ENCODE measurements around the gene CFAP251. TPM values are rescaled to one million over a fixed set of nuclear protein-coding genes. Genes with fewer than 3 reads are reported as not detected.
"Not testable (repeated sequence)": the region's sequence is repeated elsewhere in the genome, so short reads cannot be mapped to it uniquely, and the experiment has no call there.

The CFAP251 gene
- total RNA-seq, 2 experiments from 2014 or later = 2.0 to 2.9 TPM

DNA sequence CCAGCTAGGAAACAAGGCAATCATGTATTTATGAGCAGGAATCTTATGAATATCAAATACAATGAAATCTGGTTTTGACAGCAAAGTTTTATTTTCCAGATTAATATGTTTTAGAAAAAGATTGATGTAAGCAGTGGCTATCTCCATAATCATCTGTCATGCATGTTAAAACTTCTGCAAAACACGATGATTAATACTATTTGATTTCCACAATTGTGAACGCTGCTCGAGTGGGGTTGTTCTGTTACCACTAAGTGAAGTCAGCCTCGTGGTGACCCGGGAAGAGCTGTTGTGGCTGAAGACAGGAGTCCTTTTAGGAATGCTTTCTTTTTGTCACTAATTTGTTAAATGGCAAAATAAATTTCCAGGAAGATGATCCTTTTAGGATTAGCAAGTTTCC is 9.4 kb downstream of the CFAP251 start:
- intact Hi-C loops (cut with micrococcal nuclease) = no loop called here
- H3K27ac Mint-ChIP-seq = no peak overlapping the region
- H3K4me3 Mint-ChIP-seq = no peak overlapping the region
- DNase-seq = no peak
- TF ChIP-seq, protein P1, sequence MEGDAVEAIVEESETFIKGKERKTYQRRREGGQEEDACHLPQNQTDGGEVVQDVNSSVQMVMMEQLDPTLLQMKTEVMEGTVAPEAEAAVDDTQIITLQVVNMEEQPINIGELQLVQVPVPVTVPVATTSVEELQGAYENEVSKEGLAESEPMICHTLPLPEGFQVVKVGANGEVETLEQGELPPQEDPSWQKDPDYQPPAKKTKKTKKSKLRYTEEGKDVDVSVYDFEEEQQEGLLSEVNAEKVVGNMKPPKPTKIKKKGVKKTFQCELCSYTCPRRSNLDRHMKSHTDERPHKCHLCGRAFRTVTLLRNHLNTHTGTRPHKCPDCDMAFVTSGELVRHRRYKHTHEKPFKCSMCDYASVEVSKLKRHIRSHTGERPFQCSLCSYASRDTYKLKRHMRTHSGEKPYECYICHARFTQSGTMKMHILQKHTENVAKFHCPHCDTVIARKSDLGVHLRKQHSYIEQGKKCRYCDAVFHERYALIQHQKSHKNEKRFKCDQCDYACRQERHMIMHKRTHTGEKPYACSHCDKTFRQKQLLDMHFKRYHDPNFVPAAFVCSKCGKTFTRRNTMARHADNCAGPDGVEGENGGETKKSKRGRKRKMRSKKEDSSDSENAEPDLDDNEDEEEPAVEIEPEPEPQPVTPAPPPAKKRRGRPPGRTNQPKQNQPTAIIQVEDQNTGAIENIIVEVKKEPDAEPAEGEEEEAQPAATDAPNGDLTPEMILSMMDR (IDR thresholded peaks at IDR 0.05) = no peak
- ChIA-PET POLR2A (no interaction called here), CTCF (interaction anchor here (1.1 kb wide), 1 partner anchor 9 kb away, joined by 6 read pairs; the partner anchor contains the start of gene CFAP251)
- no peaks in the 10 kb centered on the region for H3K36me3 Mint-ChIP-seq (ENCODE audit: low read depth)
- H3K9me3 Mint-ChIP-seq = no peaks in the 10 kb centered on the region
- peaks cover 2% of the 10 kb centered on the region for H3K27me3 Mint-ChIP-seq
- H3K4me1 Mint-ChIP-seq (ENCODE audit: low read depth) = no peaks in the 10 kb centered on the region
- ATAC-seq = no peak

DNA sequence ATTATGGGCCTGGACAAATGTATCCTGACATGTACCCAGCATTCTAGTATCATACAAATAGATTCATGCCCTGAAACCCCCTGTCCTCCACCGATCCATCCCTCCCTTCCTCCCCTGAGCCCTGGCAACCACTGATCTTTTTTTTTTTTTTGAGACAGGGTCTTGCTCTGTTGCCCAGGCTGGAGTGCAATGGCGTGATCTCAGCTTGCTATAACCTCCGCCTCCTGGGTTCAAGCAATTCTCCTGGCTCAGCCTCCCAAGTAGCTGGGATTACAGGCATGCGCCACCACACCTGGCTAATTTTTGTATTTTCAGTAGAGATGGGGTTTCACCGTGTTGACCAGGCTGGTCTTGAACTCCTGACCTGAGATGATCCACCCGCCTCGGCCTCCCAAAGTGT is 11.2 kb downstream of the CFAP251 start:
- H3K27ac Mint-ChIP-seq, POLR2A ChIA-PET: not testable (repeated sequence)

DNA sequence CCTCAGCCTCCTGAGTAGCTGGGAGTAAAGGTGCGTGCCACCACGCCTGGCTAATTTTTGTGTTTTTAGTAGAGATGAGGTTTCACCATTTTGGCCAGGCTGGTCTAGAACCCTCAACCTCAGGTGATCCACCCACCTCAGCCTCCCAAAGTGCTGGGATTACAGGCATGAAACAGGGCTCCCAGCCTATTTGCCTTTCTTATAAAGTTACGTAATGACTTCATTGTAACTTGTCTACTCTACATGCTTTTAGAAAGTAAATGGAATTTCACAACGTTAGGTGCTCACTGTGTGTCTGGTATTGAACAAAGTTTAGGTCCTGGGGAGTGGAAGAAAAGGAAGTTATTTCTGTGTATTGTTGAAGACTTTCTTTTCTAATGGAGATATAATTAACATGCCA is 12.5 kb downstream of the CFAP251 start:
- TF ChIP-seq, protein P1 (IDR thresholded peaks at IDR 0.05) = no peak
- Mint-ChIP-seq H3K4me1 (ENCODE audit: low read depth) (no peaks in the 10 kb centered on the region), H3K4me3 (no peak overlapping the region), H3K27ac (no peak overlapping the region), H3K36me3 (ENCODE audit: low read depth) (peaks cover 2% of the 10 kb centered on the region), H3K27me3 (peaks cover 2% of the 10 kb centered on the region), H3K9me3 (no peaks in the 10 kb centered on the region)
- POLR2A ChIA-PET = no interaction called here
- DNase-seq (no peak), ATAC-seq (no peak)
- CTCF ChIA-PET = no interaction called here
- intact Hi-C loops (cut with micrococcal nuclease) = no loop called here

More for the DNA sequence above, 11.2 kb downstream of the CFAP251 start:
- CTCF ChIA-PET; intact Hi-C loops (cut with micrococcal nuclease); H3K9me3 Mint-ChIP-seq; H3K4me1 Mint-ChIP-seq (ENCODE audit: low read depth); H3K36me3 Mint-ChIP-seq (ENCODE audit: low read depth); ATAC-seq; DNase-seq; H3K27me3 Mint-ChIP-seq; H3K4me3 Mint-ChIP-seq: not testable (repeated sequence)

DNA sequence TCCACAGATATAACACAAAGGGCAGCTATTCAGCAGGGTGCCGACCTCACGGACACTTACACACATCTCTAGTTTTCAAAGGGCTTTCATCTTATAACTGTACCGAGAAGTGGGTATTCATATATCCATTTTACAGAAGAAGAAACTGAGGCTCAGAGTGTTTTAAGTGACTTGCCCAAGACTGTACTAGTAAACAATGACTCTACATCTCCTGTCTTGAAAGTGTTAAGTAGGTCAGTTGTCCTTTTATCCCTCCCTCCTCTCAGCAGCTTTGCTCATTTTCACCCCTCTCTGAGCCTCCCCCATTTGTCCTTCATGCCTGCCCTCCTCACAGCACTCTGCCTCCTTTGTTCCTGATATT is 13.8 kb downstream of the CFAP251 start:
- Mint-ChIP-seq H3K4me1 (ENCODE audit: low read depth) (no peaks in the 10 kb centered on the region), H3K27ac (no peak overlapping the region), H3K9me3 (no peaks in the 10 kb centered on the region), H3K4me3 (no peak overlapping the region), H3K27me3 (peaks cover 2% of the 10 kb centered on the region), H3K36me3 (ENCODE audit: low read depth) (peaks cover 5% of the 10 kb centered on the region)
- DNase-seq (no peak), ATAC-seq (no peak)
- POLR2A ChIA-PET = no interaction called here
- TF ChIP-seq, protein P1 (IDR thresholded peaks at IDR 0.05) = no peak
- intact Hi-C loops (cut with micrococcal nuclease) = no loop called here
- CTCF ChIA-PET = no interaction called here

DNA sequence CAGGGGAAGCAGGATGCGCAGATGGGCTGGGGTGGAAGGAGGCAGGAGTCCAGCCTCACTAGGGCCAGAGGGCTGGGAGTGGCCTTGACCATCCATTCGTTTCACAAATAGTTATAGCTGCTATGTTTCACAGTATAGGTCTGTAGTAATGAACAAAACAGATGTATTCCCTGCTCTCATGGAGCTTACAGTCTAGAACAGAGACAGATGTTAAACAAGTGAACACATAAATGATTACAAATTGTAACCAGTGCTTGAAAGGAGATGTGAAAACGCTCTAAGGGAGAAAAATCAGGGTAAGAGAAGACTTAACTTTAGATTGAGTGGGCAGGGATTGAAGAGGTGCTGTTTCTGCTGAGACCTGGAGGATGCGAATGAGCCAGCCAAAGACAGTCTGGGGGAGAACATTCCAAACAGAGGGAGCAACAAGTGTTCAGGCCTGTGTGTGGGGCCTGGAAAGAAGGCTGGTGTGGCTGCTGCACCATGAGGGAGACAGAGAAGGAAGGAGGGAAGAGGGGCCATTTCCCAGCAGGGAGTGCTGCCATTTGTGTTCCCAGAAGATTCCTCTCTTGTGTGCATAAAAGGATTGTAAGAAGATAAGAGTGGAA is 14.6 kb downstream of the CFAP251 start:
- intact Hi-C loops (cut with micrococcal nuclease) = no loop called here
- DNase-seq (no peak), ATAC-seq (no peak)
- peaks cover 4% of the 10 kb centered on the region for H3K4me1 Mint-ChIP-seq (ENCODE audit: low read depth)
- H3K27ac Mint-ChIP-seq = no peak overlapping the region
- H3K36me3 Mint-ChIP-seq (ENCODE audit: low read depth) = peaks cover 6% of the 10 kb centered on the region
- H3K9me3 Mint-ChIP-seq = no peaks in the 10 kb centered on the region
- ChIA-PET POLR2A (interaction anchor here (0.6 to 1.0 kb wide), 2 partner anchors 10 to 302 kb away, joined by 3 to 5 read pairs; no protein-coding TSS in a partner anchor), CTCF (no interaction called here)
- TF ChIP-seq, protein P1 (IDR thresholded peaks at IDR 0.05) = no peak
- no peak overlapping the region for H3K4me3 Mint-ChIP-seq
- H3K27me3 Mint-ChIP-seq = peaks cover 2% of the 10 kb centered on the region

Measured in activated CD8-positive, alpha-beta T cell treated with anti-CD3 and anti-CD28 coated beads for 36 hours (primary cell).